Measurements from ENCODE around the gene SCGB2A2.

The SCGB2A2 gene

GRCh38 chr11:62322524-62322923 is 52.6 kb downstream of the SCGB2A2 start:
- DNase-seq (ENCODE audit: low read depth), result no peak
- no peak overlapping the region for H3K4me3 ChIP-seq (replicated peaks; ENCODE audit: low read depth, low read length)
- TF ChIP-seq CTCF (IDR thresholded peaks at IDR 0.05; ENCODE audit: low read length, missing control alignments), result no peak

Data from fibroblast of pulmonary artery (primary cell).